GM10266 (cell line): ENCODE data around the gene AGBL4.

ENCODE experiments used
- DNase-seq: peaks from one replicate; pipeline ENCODE4 v3.0.0; 2012; ENCODE audit errors: extremely low spot score
- TF ChIP-seq, protein P1 (sequence below): IDR thresholded peaks from 2 replicates; pipeline ENCODE4 v1.5.1; 2012; ENCODE audit warnings: mild to moderate bottlenecking, low read depth; ENCODE audit not compliant: control insufficient read depth, insufficient read depth; ENCODE audit errors: missing control alignments

The AGBL4 gene

DNA sequence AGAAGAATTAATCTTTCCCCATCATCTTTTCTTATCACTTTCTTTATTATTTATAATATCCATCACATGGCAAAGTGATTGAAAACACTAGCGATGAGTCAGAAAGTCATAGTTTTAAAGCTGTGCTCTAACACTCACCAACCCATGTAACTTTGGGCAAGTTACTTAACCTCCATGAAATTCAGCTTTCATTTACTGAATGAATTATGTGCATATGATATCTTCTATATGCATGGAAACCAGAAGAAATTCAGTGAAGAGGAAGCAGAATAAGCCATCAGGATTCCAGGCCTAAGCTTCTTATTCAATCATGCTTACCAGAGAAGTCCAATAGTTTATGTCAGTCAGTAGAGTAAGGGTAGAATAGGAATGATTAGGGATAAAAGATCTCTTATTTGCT lies 300.1 kb downstream of the AGBL4 start:
- DNase-seq: no peak
- TF ChIP-seq, protein P1, sequence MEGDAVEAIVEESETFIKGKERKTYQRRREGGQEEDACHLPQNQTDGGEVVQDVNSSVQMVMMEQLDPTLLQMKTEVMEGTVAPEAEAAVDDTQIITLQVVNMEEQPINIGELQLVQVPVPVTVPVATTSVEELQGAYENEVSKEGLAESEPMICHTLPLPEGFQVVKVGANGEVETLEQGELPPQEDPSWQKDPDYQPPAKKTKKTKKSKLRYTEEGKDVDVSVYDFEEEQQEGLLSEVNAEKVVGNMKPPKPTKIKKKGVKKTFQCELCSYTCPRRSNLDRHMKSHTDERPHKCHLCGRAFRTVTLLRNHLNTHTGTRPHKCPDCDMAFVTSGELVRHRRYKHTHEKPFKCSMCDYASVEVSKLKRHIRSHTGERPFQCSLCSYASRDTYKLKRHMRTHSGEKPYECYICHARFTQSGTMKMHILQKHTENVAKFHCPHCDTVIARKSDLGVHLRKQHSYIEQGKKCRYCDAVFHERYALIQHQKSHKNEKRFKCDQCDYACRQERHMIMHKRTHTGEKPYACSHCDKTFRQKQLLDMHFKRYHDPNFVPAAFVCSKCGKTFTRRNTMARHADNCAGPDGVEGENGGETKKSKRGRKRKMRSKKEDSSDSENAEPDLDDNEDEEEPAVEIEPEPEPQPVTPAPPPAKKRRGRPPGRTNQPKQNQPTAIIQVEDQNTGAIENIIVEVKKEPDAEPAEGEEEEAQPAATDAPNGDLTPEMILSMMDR: no peak

DNA sequence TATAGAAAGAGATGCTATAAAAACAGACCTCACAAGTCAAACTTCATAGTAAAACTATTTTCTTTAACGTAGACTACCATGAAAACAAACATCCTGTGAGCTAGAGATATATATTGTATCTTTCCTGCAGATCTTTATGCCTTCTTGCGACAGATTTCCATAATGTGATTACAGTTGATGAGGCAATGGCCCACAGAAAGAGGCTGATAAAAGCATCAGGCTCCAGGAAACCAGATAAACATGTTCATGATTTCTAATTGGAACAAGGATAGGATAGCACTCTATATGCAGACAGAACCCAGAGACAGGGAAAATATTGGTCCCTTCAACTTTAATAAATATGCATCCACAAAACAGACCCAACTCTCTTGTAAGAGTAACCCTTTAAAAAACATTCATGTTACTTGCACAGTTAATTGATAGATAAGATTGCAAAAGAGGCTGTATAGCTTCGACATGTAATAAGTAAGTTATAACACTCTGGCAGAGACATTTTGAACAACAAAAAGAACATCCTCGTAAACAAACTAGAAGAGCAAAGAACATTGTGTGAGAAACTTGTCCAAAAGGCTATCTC lies 329.4 kb downstream of the AGBL4 start:
- no peak for DNase-seq
- TF ChIP-seq, protein P1: no peak

DNA sequence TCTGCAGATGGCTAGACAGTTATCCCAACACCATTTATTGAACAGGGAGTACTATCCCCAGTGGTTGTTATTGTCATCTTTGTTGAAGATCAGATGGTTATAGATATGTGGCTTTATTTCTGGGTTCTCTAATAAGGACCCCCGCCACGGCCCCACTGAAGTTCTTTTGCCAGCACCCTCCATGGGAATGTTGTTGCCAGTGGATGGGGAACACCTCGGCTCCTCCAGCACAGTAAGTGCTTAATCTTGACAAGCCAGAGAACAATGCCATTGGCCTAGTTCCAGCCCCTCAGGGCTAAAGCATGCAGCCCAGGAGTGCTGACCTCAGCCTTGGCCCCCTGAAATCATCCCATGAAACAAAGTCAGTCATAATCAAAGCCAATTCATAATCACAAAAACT lies 337.6 kb downstream of the AGBL4 start:
- DNase-seq: no peak
- TF ChIP-seq, protein P1: no peak

DNA sequence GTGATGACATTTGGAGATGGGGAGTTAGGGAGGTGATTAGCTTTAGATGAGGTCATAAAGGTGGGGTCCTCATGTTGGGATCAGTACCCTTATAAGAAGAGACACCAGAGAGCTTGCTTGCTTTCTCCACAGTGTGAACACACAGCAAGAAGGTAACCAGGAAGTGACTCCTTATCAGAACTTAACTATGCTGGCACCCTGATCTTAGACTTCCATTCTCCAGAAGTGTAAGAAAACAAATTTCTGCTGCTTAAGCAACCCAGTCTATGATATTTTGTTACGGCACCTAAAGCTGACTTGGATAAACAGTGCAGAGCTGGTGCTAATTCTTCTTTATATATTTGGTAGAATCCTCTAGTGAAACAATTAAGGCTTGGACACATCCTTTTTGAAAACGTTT lies 346.0 kb downstream of the AGBL4 start:
- no peak for DNase-seq
- TF ChIP-seq, protein P1: no peak

DNA sequence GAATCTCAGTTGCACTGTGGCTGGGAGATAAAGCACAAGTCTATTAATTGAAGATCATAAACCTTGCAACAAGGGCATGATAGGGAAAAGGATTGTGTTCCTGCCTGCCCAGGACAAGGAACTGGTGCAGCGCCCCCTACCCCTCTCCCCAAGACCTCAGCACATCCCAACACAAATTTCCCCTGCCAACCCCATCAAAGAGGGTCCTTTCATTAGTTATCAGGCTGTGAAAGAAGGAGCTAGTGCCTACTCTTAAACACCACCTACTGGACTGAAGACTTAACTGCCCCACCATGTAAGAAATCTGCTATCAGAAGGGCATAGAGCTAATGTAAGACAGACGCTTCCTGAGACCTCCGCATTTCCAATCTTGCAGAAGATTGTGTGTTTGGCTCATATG lies 372.6 kb downstream of the AGBL4 start:
- TF ChIP-seq, protein P1: no peak
- DNase-seq: no peak

DNA sequence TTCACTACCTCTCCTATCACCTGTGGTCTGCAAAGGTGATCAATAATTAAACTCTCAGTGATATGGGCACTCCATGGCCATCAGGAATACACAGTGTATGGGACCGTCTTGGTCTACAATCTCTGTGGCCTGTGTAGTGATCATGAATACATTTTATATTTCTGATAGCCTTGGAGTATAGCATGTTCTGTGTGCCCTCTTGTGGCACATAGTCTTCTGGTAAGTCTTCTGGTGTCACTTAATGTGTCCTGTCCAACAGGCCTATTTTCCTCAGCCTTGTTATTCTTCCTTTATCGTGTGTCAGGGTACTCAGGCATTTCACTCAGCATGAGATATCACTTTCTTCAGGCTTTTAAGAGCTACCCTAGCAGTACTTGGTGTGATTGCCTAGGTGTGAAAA lies 393.6 kb downstream of the AGBL4 start:
- TF ChIP-seq, protein P1: no peak
- no peak for DNase-seq

DNA sequence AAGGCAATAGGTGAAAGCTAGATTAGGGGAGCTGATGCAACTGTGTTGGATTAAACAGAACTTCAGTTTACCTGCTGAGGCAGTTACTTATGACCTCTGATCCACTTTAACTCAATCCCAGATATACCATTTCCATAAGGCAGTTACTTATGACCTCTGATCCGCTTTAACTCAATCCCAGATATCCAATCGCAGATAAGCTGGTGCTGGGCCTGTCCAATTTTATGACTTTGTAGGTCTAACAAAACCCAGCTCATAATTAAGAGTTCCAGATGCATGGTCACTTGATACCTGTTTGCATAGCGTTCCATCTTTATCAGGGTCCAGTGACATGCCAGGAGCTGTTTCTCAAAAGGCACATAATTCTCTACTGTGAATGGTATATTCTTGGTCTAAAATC lies 396.0 kb downstream of the AGBL4 start:
- TF ChIP-seq, protein P1: no peak
- no peak for DNase-seq
